Measurements from ENCODE around the gene ZNF22.
"Not testable (repeated sequence)": the region's sequence is repeated elsewhere in the genome, so short reads cannot be mapped to it uniquely, and the experiment has no call there.

The ZNF22 gene

GRCh38 chr10:44992732-44993225, 7.9 kb upstream of the ZNF22 start:
- no peak for DNase-seq

GRCh38 chr10:44993226-44993921, 7.3 kb upstream of the ZNF22 start:
- no peak for DNase-seq

- no peak for DNase-seq
Observed at GRCh38 chr10:44993922-44994751, 6.6 kb upstream of the ZNF22 start.

- DNase-seq = no peak
Observed at GRCh38 chr10:44994752-44995530, 5.8 kb upstream of the ZNF22 start.

GRCh38 chr10:44995581-44995913, 5.2 kb upstream of the ZNF22 start:
- DNase-seq = no peak

- no peak for DNase-seq
Observed at GRCh38 chr10:44995914-44996669, 4.6 kb upstream of the ZNF22 start.

- DNase-seq = no peak
Observed at GRCh38 chr10:44997105-44997748, 3.5 kb upstream of the ZNF22 start.

- no peak for DNase-seq
Observed at GRCh38 chr10:44998146-44998631, 2.5 kb upstream of the ZNF22 start.

- DNase-seq = no peak
Observed at GRCh38 chr10:45000138-45000751, 478 bp upstream of the ZNF22 start.

- DNase-seq = peak; percentile 50
Observed at GRCh38 chr10:45001381-45002148, 842 bp downstream of the ZNF22 start.

- no peak for DNase-seq
Observed at GRCh38 chr10:45003432-45004000, 2.8 kb downstream of the ZNF22 start.

- no peak for DNase-seq
Observed at GRCh38 chr10:45004661-45005060, 3.9 kb downstream of the ZNF22 start.

GRCh38 chr10:45005284-45005683, 4.6 kb downstream of the ZNF22 start:
- no peak for DNase-seq

- no peak for DNase-seq
Observed at GRCh38 chr10:45006276-45007030, 5.7 kb downstream of the ZNF22 start.

GRCh38 chr10:45008524-45009161, 7.9 kb downstream of the ZNF22 start:
- peak; percentile 75 for DNase-seq

- DNase-seq = not testable (repeated sequence)
Observed at GRCh38 chr10:45014557-45014956, 13.8 kb downstream of the ZNF22 start.

- no peak for DNase-seq
Observed at GRCh38 chr10:45015590-45015989, 14.9 kb downstream of the ZNF22 start.

GRCh38 chr10:45023426-45023825, 22.7 kb downstream of the ZNF22 start:
- DNase-seq = no peak

GRCh38 chr10:45034301-45034700, 33.6 kb downstream of the ZNF22 start:
- no peak for DNase-seq

All from CD4-positive, alpha-beta T cell treated with Interleukin-10 for 1 hour (primary cell).